ENCODE measurements around the gene GLB1L2. TPM values are rescaled to one million over a fixed set of nuclear protein-coding genes. Genes with fewer than 3 reads are reported as not detected.

GLB1L2 gene
- total and polyA plus RNA-seq, 2 of the 4 experiments (the other 2 are of a cell fraction), result under 0.01 to 0.26 TPM

GRCh38 chr11:134313379-134313778, 18.4 kb upstream of the GLB1L2 start:
- BruUV-seq (replicated peaks), result no TSS peak
- Histone ChIP-seq H3K9me1 (ENCODE audit: insufficient read depth, low read length) (no peaks in the 10 kb centered on the region), H4K91ac (ENCODE audit: insufficient read depth, low read depth, low read length) (no peak overlapping the region), H2AK9ac (replicated peaks; ENCODE audit: low read depth, low read length, poor library complexity) (no peak overlapping the region), H2AK5ac (ENCODE audit: low read depth, low read length) (no peak overlapping the region), H3K18ac (ENCODE audit: low read depth, low read length) (no peak overlapping the region), H4K5ac (ENCODE audit: low read depth, low read length) (no peak overlapping the region), H3K9me3 (ENCODE audit: control insufficient read depth, insufficient read depth, low read length) (peaks cover 3% of the 10 kb centered on the region), H3K27ac (ENCODE audit: insufficient read depth, low read length) (no peak overlapping the region), H3K4ac (ENCODE audit: low read depth, low read length) (no peak overlapping the region), H4K8ac (ENCODE audit: low read depth in 2 of 2, low read length in 2 of 2) (no peak overlapping the region), H3K56ac (ENCODE audit: extremely low read depth, insufficient read depth, low read length) (no peak overlapping the region), H2BK5ac (ENCODE audit: low read depth, low read length, poor library complexity, severe bottlenecking) (no peak overlapping the region), H3K36me3 (ENCODE audit: control insufficient read depth, insufficient read depth, low read length) (no peaks in the 10 kb centered on the region), H2BK20ac (ENCODE audit: low read depth, low read length) (no peak overlapping the region), H3K9ac (ENCODE audit: low read depth, low read length) (no peak overlapping the region), H2AFZ (replicated peaks; ENCODE audit: low read length, poor library complexity) (no peak overlapping the region), H3K79me1 (ENCODE audit: low read depth in 1 of 2, low read length in 2 of 2) (no peaks in the 10 kb centered on the region), H3K27me3 (ENCODE audit: control insufficient read depth, insufficient read depth, low read length) (no peaks in the 10 kb centered on the region), H3K4me2 (ENCODE audit: low read depth, low read length) (no peak overlapping the region), H3K4me3 (ENCODE audit: insufficient read depth, low read depth, low read length) (no peak overlapping the region), H4K20me1 (ENCODE audit: insufficient read depth, low read length) (no peaks in the 10 kb centered on the region), H3K23ac (ENCODE audit: low read depth, low read length) (no peak overlapping the region), H3K14ac (replicated peaks; ENCODE audit: low read depth, low read length) (no peak overlapping the region), H2BK120ac (ENCODE audit: low read depth, low read length) (no peak overlapping the region), H3K4me1 (ENCODE audit: control insufficient read depth, insufficient read depth, low read length) (no peaks in the 10 kb centered on the region), H2BK15ac (ENCODE audit: low read depth, low read length) (no peak overlapping the region)
- no peak for TF ChIP-seq SMC3 (IDR thresholded peaks at IDR 0.05; ENCODE audit: low read depth, low read length)
- TF ChIP-seq BHLHE40 (IDR thresholded peaks at IDR 0.05; ENCODE audit: low read depth, low read length), result no peak
- no peak for TF ChIP-seq NFE2L2 (IDR thresholded peaks at IDR 0.05; ENCODE audit: low read depth, low read length)
- in situ Hi-C loops (cut with MboI; ENCODE audit: low sequenced_read_pairs) (no loop called here), dilution Hi-C loops (cut with HindIII; ENCODE audit: low sequenced_read_pairs, unreplicated experiment) (no loop called here), intact Hi-C loops (cut with micrococcal nuclease) (no loop called here)
- WGBS, 2 experiments (ENCODE audit: extremely low coverage in 2 of 2, insufficient read length in 1 of 2), result 65% methylated on average over 2 of the region's 10 CpGs; no CpG with 5 or more reads in 1 of the 2 experiments
- POLR2A ChIA-PET (ENCODE audit: unreplicated experiment), result no interaction called here
- CTCF ChIA-PET, result no interaction called here
- DNase-seq (no peak), ATAC-seq (ENCODE audit: low read depth) (no peak)
